Lower lobe of right lung (tissue), 2 donors: Measurements from ENCODE around the gene ARMC2. TPM values are rescaled to one million over a fixed set of nuclear protein-coding genes. Genes with fewer than 3 reads are reported as not detected.
"Not testable (repeated sequence)": the region's sequence is repeated elsewhere in the genome, so short reads cannot be mapped to it uniquely, and the experiment has no call there.

Source experiments
- ATAC-seq, 2 donors: fragments of 200-7000 bp; cut with Tn5 transposase; one replicate each; pipeline ENCODE4 v1.9.1; 2020 to 2022; ENCODE audit warnings: mild to moderate bottlenecking in 2 of 2, moderate library complexity in 2 of 2
- DNase-seq: peaks from one replicate; pipeline ENCODE4 v3.0.0-alpha.2; 2020
- H3K27ac ChIP-seq: fragments of 200-600 bp; one replicate; pipeline ENCODE4 v1.8.0; 2022
- H3K27me3 ChIP-seq: fragments of 200-600 bp; one replicate; pipeline ENCODE4 v1.8.0; 2022; ENCODE audit warnings: low read depth
- H3K36me3 ChIP-seq: fragments of 200-600 bp; one replicate; pipeline ENCODE4 v1.8.0; 2022; ENCODE audit warnings: mild to moderate bottlenecking
- H3K4me1 ChIP-seq: fragments of 200-600 bp; one replicate; pipeline ENCODE4 v1.8.0; 2022
- H3K4me3 ChIP-seq: fragments of 200-600 bp; one replicate; pipeline ENCODE4 v1.8.0; 2022; ENCODE audit warnings: mild to moderate bottlenecking
- H3K9me3 ChIP-seq: fragments of 200-600 bp; one replicate; pipeline ENCODE4 v1.8.0; 2022
- intact Hi-C: fragments of 100-400 bp; cut with DNase I; formaldehyde crosslinking; loops from one replicate; pipeline ENCODE4 v1.11.0; 2022
- total RNA-seq: library from RNA; stranded (reverse); fragmentation: NEBNext Ultra II Directional; extraction: Animal tissue kit (Norgen Biotek cat#: 25700); gene quantifications from one replicate; pipeline ENCODE4 v1.2.1, GENCODE V29; 2021
- TF ChIP-seq, protein P1 (sequence below): fragments of 200-600 bp; IDR thresholded peaks from one replicate; pipeline ENCODE4 v1.8.0; 2022; ENCODE audit warnings: antibody characterized with exemption, mild to moderate bottlenecking
- donor health status: DM: no; HTN: yes; CAD: no; lungs with severe emphysema.

ARMC2 gene
- total RNA-seq, 1 donor from 2014 or later, result 10.8 TPM

DNA sequence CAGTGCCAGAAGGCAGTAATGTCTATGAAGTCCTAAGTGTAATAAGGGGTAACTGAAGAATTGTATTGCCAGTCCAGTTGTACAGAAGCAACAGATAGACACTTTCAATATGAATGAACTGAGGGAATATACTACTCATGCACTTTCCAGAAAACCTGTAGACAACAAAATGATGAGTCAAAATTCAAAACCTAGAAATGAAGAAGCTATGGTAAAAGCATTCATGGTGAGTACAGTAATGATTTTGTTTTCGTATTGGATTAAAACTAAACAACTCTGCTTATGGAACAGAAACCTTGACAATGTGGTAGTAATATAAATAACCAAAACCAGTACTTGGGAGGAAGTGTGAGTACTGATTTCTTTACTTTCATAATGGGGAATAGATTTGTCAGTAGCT lies 35.0 kb downstream of the ARMC2 start:
- ATAC-seq (no peak), DNase-seq (no peak)
- intact Hi-C loops, result no loop called here
- no peaks in the 10 kb centered on the region for H3K27me3 ChIP-seq
- TF ChIP-seq, protein P1, sequence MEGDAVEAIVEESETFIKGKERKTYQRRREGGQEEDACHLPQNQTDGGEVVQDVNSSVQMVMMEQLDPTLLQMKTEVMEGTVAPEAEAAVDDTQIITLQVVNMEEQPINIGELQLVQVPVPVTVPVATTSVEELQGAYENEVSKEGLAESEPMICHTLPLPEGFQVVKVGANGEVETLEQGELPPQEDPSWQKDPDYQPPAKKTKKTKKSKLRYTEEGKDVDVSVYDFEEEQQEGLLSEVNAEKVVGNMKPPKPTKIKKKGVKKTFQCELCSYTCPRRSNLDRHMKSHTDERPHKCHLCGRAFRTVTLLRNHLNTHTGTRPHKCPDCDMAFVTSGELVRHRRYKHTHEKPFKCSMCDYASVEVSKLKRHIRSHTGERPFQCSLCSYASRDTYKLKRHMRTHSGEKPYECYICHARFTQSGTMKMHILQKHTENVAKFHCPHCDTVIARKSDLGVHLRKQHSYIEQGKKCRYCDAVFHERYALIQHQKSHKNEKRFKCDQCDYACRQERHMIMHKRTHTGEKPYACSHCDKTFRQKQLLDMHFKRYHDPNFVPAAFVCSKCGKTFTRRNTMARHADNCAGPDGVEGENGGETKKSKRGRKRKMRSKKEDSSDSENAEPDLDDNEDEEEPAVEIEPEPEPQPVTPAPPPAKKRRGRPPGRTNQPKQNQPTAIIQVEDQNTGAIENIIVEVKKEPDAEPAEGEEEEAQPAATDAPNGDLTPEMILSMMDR, result no peak
- no peak overlapping the region for H3K4me3 ChIP-seq
- no peak overlapping the region for H3K27ac ChIP-seq
- peaks cover 3% of the 10 kb centered on the region for H3K4me1 ChIP-seq
- H3K9me3 ChIP-seq, result no peaks in the 10 kb centered on the region
- H3K36me3 ChIP-seq, result no peaks in the 10 kb centered on the region

DNA sequence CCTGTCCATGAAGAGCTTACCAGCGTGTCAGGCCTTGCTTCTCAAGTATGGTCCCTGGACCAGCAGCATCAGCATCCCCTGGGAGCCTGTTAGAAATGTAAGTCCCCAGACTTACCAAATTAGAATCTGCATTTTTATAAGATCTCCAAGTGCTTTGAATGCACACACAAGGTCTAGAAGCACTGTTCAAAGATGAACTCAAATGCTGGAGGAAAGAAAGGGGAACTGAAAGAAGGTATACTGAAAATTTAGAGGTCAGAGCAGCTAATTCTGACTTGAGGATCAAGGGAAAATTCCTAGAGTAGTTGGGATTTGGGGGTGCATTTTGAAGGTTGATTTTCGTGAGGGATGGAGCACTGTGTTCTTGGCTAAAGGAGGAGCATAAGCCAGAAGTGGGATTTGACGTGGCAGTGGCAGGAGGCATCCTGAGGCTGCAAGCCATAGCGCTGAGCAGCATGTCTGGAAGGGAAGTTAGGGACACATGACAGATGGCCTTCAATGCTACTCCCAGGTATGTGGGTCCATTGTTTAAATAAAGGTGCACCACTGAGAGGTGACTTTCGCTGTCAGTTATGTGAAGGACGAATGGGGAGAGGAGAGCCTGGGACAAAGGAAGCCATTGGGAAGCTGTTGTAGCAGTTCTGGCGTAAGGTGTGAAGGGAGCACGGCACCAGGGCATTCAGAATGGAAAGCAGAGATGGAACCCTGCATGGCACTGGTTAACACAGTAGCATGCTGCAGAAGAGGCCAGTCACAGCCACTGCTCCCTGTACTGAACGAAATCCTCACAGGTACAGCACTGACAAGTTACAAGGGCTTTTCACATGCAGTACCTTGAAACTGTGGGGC lies 36.2 kb downstream of the ARMC2 start:
- Histone ChIP-seq H3K36me3 (no peaks in the 10 kb centered on the region), H3K4me1 (no peaks in the 10 kb centered on the region), H3K27ac (no peak overlapping the region), H3K9me3 (no peaks in the 10 kb centered on the region), H3K27me3 (no peaks in the 10 kb centered on the region), H3K4me3 (no peak overlapping the region)
- DNase-seq, result no peak
- TF ChIP-seq, protein P1, result no peak
- intact Hi-C loops, result no loop called here
- ATAC-seq, result no peak

DNA sequence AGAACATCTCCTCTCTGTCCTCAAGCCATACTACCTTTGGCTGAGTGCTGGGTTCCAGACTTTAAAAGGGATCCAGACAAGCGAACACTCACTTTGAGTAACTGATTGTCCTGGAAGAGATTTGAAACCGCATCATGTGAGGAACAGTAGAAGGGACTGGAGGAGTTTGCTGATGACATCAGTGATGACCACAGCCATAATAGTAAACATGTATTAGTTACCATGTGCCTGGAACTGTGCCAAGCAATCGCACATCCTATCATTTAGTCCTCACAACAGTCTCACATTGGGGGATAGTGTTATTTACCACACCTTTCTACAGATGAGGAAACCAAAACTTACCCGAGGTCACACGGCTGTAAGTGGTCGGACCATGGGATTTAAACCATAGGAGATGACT lies 39.8 kb downstream of the ARMC2 start:
- ATAC-seq (no peak), DNase-seq (no peak)
- H3K36me3 ChIP-seq, result no peaks in the 10 kb centered on the region
- no peak overlapping the region for H3K27ac ChIP-seq
- H3K27me3 ChIP-seq, result no peaks in the 10 kb centered on the region
- intact Hi-C loops, result no loop called here
- H3K4me3 ChIP-seq, result no peak overlapping the region
- H3K9me3 ChIP-seq, result no peaks in the 10 kb centered on the region
- H3K4me1 ChIP-seq, result peaks cover 2% of the 10 kb centered on the region
- TF ChIP-seq, protein P1, result no peak

DNA sequence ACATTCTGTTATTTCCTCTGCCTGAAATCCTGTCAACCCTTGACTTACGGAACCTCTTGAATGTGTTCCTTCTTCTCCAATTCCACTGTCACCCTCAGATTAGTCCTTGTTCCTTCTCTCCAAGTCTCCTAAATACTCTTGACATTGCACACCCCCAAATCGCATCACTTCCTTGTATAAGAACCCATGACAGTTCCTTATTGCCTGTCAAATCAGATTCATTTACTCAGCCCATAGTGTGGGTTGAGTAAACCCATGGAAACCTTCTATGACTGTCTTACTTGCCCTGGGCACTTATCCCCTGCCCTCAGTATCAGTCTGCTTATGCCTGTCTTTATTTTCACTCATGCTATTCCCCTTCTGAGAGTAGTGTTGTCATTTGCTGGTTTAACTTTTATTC lies 40.5 kb downstream of the ARMC2 start:
- intact Hi-C loops, result no loop called here
- H3K4me1 ChIP-seq, result peaks cover 9% of the 10 kb centered on the region
- no peak overlapping the region for H3K4me3 ChIP-seq
- ATAC-seq (peak; percentile 40 to 77), DNase-seq (no peak)
- H3K27me3 ChIP-seq, result no peaks in the 10 kb centered on the region
- H3K36me3 ChIP-seq, result no peaks in the 10 kb centered on the region
- H3K9me3 ChIP-seq, result no peaks in the 10 kb centered on the region
- no peak overlapping the region for H3K27ac ChIP-seq
- TF ChIP-seq, protein P1, result no peak

DNA sequence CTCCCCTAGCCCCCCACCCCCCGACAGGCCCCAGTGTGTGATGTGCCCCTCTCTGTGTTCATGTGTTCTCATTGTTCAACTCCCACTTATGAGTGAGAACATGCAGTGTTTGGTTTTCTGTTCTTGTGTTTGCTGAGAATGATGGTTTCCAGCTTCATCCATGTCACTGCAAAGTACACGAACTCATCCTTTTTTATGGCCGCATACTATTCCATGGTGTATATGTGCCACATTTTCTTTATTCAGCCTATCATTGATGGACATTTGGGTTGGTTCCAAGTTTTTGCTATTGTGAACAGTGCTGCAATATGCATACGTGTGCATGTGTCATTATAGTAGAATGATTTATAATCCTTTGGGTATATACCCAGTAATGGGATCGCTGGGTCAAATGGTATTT lies 42.7 kb downstream of the ARMC2 start:
- not testable (repeated sequence) for H3K27me3 ChIP-seq, H3K36me3 ChIP-seq, H3K4me3 ChIP-seq, ATAC-seq, H3K9me3 ChIP-seq, H3K27ac ChIP-seq, DNase-seq
- intact Hi-C loops, result loop anchor here (5.0 kb wide), 1 partner anchor 349 kb away; no protein-coding TSS in a partner anchor
- peaks cover 19% of the 10 kb centered on the region for H3K4me1 ChIP-seq

DNA sequence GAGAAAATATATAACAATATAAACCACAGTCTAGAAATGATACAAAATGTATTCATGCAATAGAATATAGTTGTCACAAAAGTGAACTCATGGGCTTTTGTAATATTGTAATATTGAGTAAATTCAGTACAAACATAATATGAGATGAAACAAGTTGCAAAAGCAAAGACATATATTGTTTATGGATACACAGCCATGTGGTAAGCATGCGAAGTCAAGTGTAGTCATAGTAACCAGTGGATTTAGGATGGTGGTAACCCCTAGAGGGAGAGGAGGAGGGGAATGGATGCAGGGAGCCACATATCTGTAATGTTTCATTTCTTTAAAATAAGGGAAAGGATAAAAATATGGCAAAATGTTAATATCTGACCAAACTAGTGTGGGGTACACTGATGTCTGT lies 47.3 kb downstream of the ARMC2 start:
- no peak for DNase-seq
- Histone ChIP-seq H3K36me3 (no peaks in the 10 kb centered on the region), H3K27ac (peak overlapping the region; percentile 54), H3K4me3 (no peak overlapping the region), H3K4me1 (peaks cover 34% of the 10 kb centered on the region), H3K9me3 (no peaks in the 10 kb centered on the region), H3K27me3 (no peaks in the 10 kb centered on the region)
- ATAC-seq, result peak in 1 of 2 donors; percentile 32
- intact Hi-C loops, result no loop called here
- TF ChIP-seq, protein P1, result no peak
